Heart left ventricle (tissue), 16 donors: ENCODE data around the gene INF2. TPM values are rescaled to one million over a fixed set of nuclear protein-coding genes. Genes with fewer than 3 reads are reported as not detected.

Experiments
- ATAC-seq, 4 donors: fragments of 200-7000 bp; cut with Tn5 transposase; one replicate each; pipeline ENCODE4 v1.9.1; 2020 to 2022; ENCODE audit warnings: moderate library complexity in 4 of 4, mild to moderate bottlenecking in 3 of 4, moderate number of reproducible peaks in 1 of 4
- DNase-seq, 5 donors: peaks; one replicate each; pipeline ENCODE4 v3.0.0-alpha.2; 2020
- H3K27ac ChIP-seq, 12 donors: fragments of 200-600 bp; sonication (generic) in 4 of 12; one replicate each; pipeline versions ENCODE4 v1.5.0 to v1.8.0; 2016 to 2022; ENCODE audit warnings: mild to moderate bottlenecking in 2 of 12
- H3K27me3 ChIP-seq, 9 donors: fragments of 200-600 bp; sonication (generic) in 2 of 9; one replicate each; pipeline versions ENCODE4 v1.5.1 to v1.8.0; 2016 to 2022; ENCODE audit warnings: mild to moderate bottlenecking in 3 of 9
- H3K36me3 ChIP-seq, 9 donors: fragments of 200-600 bp; sonication (generic) in 2 of 9; one replicate each; pipeline versions ENCODE4 v1.5.0 to v1.8.0; 2018 to 2022; ENCODE audit warnings: mild to moderate bottlenecking in 2 of 9
- H3K4me1 ChIP-seq, 12 donors: fragments of 200-600 bp; sonication (generic) in 4 of 12; one replicate each; pipeline versions ENCODE4 v1.5.0 to v1.8.0; 2016 to 2022; ENCODE audit warnings: mild to moderate bottlenecking in 3 of 12
- H3K4me3 ChIP-seq, 12 donors: fragments of 200-600 bp; sonication (generic) in 4 of 12; one replicate each; pipeline versions ENCODE4 v1.5.0 to v1.8.0; 2017 to 2022; ENCODE audit warnings: mild to moderate bottlenecking in 9 of 12, moderate library complexity in 4 of 12
- H3K9me3 ChIP-seq, 12 donors: fragments of 200-600 bp; sonication (generic) in 4 of 12; one replicate each; pipeline versions ENCODE4 v1.5.0 to v1.8.0; 2016 to 2022; ENCODE audit warnings: mild to moderate bottlenecking in 1 of 12
- CTCF ChIP-seq, 12 donors: fragments of 200-600 bp; sonication (generic) in 4 of 12; IDR thresholded peaks; one replicate each; pipeline versions ENCODE4 v1.5.0 to v1.8.0; 2018 to 2022; ENCODE audit warnings: antibody characterized with exemption in 12 of 12, mild to moderate bottlenecking in 5 of 12
- POLR2A ChIP-seq, 2 donors: fragments of 450-650 bp; IDR thresholded peaks; one replicate each; pipeline ENCODE4 v1.6.1; 2017; ENCODE audit warnings: antibody characterized with exemption in 2 of 2, mild to moderate bottlenecking in 2 of 2, moderate library complexity in 2 of 2
- WGBS, 4 donors: extraction: QIAGEN DNeasy Blood & Tissue Kit in 2 of 4; methylation state at CpG; one replicate each; pipeline versions ENCODE4 v1.1.5 to v1.1.7; 2013 to 2018; 5-methylcytosine and 5-hydroxymethylcytosine counted together
- intact Hi-C, 10 donors: fragments of 100-400 bp; cut with DNase I; formaldehyde crosslinking; loops; one replicate each; pipeline versions ENCODE4 v1.11.1 to v1.14.2; 2022
- polyA plus RNA-seq, 2 donors: library from polyadenylated mRNA; stranded (reverse); fragments of 200-250 nt; gene quantifications; one replicate each; pipeline ENCODE4 v1.2.3, GENCODE V29; 2013
- total RNA-seq, 9 donors: library from RNA; depleted of rRNA in 2 of 9; stranded (reverse); fragments of >200 nt in 2 of 9; fragmentation: NEBNext Ultra II Directional in 3 of 9; extraction: Animal tissue kit (Norgen Biotek cat#: 25700) in 3 of 9; gene quantifications; one replicate each; pipeline versions ENCODE4 v1.1.0 to v1.2.4, GENCODE V29; 2016 to 2023
- donor health status: ischemic (EF 13 %, LVEDD 7.1; RV severe dilation, severe dysfunction).
- donor health status: healthy with polysubstance abuse.
- donor health status: DM: no; HTN: yes; CAD: no.
- donor health status: DM: no; HTN: no; CAD: no.
- donor health status: ischemic (EF 25% LVEDD 6.9; RV normal size, moderate dysfunction).
- donor health status: ischemic (EF 25% LVEDD 5.7; RV mildly dilated, moderate dysfunction).
- donor health status: healthy.
- donor health status: DM: yes; HTN: yes; CAD: no.
- donor health status: ischemic (EF 35%, LVEDD 5.7; RV mildly dilated, moderate dysfunction).
- donor health status: nonischemic (EF 11% LVEDD 7.7; RV severe dilation, severe dysfunction).
- donor health status: DM: yes; HTN: yes; CAD: no.
- donor health status: PGD.
- donor health status: ischemic (EF 29% LVEDD 5.4; RV normal size, mild dysfunction).
- donor health status: nonischemic (EF 23%, LVEDD 6.1; RV moderate dilation, normal function).

The INF2 gene
- total and polyA plus RNA-seq, 11 donors, result 26.0 to 58.9 (median 28.8) TPM

- peaks cover 0 to 79% (median 64%) of the 10 kb centered on the region in 9 donors for H3K36me3 ChIP-seq
- ATAC-seq, result no peak
- WGBS, 4 donors, result 93 to 95% (median 93%) methylated on average over 33 to 34 of the region's 34 CpGs
Measured at GRCh38 chr14:104710071-104710735, 20.8 kb downstream of the INF2 start.

GRCh38 chr14:104712881-104713734, 23.7 kb downstream of the INF2 start:
- intact Hi-C loops, result loop anchor here in 1 of 10 donors (10.0 kb wide), 1 partner anchor 128 kb away; no protein-coding TSS in a partner anchor
- no peak for ATAC-seq
- Histone ChIP-seq H3K27me3 (no peaks in the 10 kb centered on the region), H3K27ac (no peak overlapping the region), H3K9me3 (no peaks in the 10 kb centered on the region), H3K4me1 (peaks cover 0 to 29% (median 8%) of the 10 kb centered on the region in 12 donors), H3K4me3 (no peak overlapping the region), H3K36me3 (peaks cover 0 to 80% (median 73%) of the 10 kb centered on the region in 9 donors)
- 91 to 92% (median 91%) methylated on average over 35 to 40 of the region's 40 CpGs for WGBS, 4 donors
- TF ChIP-seq POLR2A (IDR thresholded peaks at IDR 0.05) (no peak), CTCF (IDR thresholded peaks at IDR 0.05) (no peak)
- no peak for DNase-seq

More at GRCh38 chr14:104710071-104710735, 20.8 kb downstream of the INF2 start:
- TF ChIP-seq CTCF (IDR thresholded peaks at IDR 0.05) (no peak), POLR2A (IDR thresholded peaks at IDR 0.05) (no peak)
- intact Hi-C loops, result loop anchor here in 1 of 10 donors (10.0 kb wide), 1 partner anchor 125 kb away; no protein-coding TSS in a partner anchor
- H3K4me1 ChIP-seq, result peaks cover 0 to 27% (median 5%) of the 10 kb centered on the region in 12 donors
- no peaks in the 10 kb centered on the region for H3K9me3 ChIP-seq
- DNase-seq, result no peak
- H3K27ac ChIP-seq, result no peak overlapping the region
- no peak overlapping the region for H3K4me3 ChIP-seq
- H3K27me3 ChIP-seq, result no peaks in the 10 kb centered on the region

DNA sequence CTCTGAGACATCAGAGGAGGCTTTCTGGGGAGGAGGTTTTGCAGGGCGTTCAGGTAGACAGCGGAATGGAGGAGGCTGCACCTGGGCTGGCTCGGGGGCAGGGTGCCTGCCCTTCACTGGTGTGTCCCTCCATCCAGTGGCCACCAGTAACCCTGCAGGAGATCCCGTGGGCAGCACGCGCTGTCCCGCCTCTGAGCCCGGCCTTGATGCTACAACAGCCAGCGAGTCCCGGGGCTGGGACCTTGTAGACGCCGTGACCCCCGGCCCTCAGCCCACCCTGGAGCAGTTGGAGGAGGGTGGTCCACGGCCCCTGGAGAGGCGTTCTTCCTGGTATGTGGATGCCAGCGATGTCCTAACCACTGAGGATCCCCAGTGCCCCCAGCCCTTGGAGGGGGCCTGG, 24.6 kb downstream of the INF2 start:
- DNase-seq (no peak), ATAC-seq (no peak)
- Histone ChIP-seq H3K9me3 (no peaks in the 10 kb centered on the region), H3K4me3 (no peak overlapping the region), H3K27me3 (no peaks in the 10 kb centered on the region), H3K4me1 (peaks cover 0 to 29% (median 11%) of the 10 kb centered on the region in 12 donors), H3K27ac (no peak overlapping the region), H3K36me3 (peaks cover 0 to 86% (median 77%) of the 10 kb centered on the region in 9 donors)
- intact Hi-C loops, result loop anchor here in 1 of 10 donors (10.0 kb wide), 1 partner anchor 129 kb away; no protein-coding TSS in a partner anchor
- 90 to 96% (median 93%) methylated on average over 15 to 16 of the region's 16 CpGs for WGBS, 4 donors
- no peak for TF ChIP-seq CTCF (IDR thresholded peaks at IDR 0.05)
- TF ChIP-seq POLR2A (IDR thresholded peaks at IDR 0.05), result no peak

- WGBS, 4 donors, result 94 to 97% (median 95%) methylated on average over 29 to 31 of the region's 31 CpGs
- peaks cover 0 to 86% (median 76%) of the 10 kb centered on the region in 9 donors for H3K36me3 ChIP-seq
- TF ChIP-seq CTCF (IDR thresholded peaks at IDR 0.05), result no peak
- no peak for TF ChIP-seq POLR2A (IDR thresholded peaks at IDR 0.05)
Measured at GRCh38 chr14:104714681-104715080, 25.3 kb downstream of the INF2 start.

More at GRCh38 chr14:104714681-104715080, 25.3 kb downstream of the INF2 start:
- H3K4me1 ChIP-seq, result peaks cover 0 to 28% (median 10%) of the 10 kb centered on the region in 12 donors
- H3K27me3 ChIP-seq, result no peaks in the 10 kb centered on the region
- no peaks in the 10 kb centered on the region for H3K9me3 ChIP-seq
- no peak overlapping the region for H3K4me3 ChIP-seq
- intact Hi-C loops, result loop anchor here in 1 of 10 donors (10.0 kb wide), 1 partner anchor 130 kb away; no protein-coding TSS in a partner anchor
- H3K27ac ChIP-seq, result no peak overlapping the region
- DNase-seq (no peak), ATAC-seq (no peak)
